Head of caudate nucleus (tissue), 42 donors: ENCODE measurements around the gene UMOD.
"Not testable (repeated sequence)": the region's sequence is repeated elsewhere in the genome, so short reads cannot be mapped to it uniquely, and the experiment has no call there.

Experiments
- DNase-seq, 42 donors: peaks; one replicate each; pipeline versions ENCODE4 v3.0.0 to v3.0.0-alpha.2; 2020 to 2021; ENCODE audit warnings: mixed read lengths in 7 of 42
- intact Hi-C: fragments of 100-400 bp; cut with DNase I; formaldehyde crosslinking; loops from one replicate; pipeline ENCODE4 v1.15.0; 2022

The UMOD gene

DNA sequence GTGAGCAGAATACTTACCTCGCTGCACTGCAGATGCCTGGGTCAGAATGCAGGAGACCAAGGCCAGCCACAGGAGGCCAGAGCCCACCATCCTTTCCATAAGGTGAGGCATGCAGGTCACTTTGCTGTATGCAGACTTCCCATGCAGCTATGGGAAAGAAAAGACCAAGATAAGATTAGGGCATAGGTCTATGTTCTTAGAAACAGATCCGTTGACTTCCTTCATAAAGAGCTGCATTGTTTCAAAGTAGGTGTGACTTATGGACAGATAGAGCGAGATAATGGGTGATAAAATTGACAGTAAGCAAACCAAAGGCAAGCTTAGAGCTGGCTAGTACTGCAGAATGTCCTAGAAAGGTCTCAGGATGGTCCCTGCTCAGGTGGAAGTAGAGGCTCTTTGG, 26.2 kb downstream of the UMOD start:
- intact Hi-C loops = no loop called here
- no peak for DNase-seq

DNA sequence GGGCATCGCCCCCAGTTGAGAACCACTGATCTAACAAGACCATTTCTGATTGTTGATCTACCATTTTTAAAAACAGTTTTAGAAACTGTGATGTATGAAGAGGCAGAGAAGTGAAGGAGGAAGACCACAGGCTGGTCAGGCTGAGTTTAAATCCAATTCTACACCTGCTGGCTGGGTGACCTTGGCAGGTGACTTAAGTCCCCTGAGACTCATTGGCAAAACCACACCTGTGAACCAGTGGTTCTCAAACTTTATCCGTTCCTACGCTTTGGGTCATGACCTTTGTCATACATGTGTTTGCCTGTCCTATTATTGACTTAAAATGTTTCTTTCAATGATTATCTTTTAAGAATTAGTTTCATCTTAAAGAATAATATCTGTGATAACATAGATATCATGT, 27.5 kb downstream of the UMOD start:
- DNase-seq = no peak
- intact Hi-C loops = no loop called here

DNA sequence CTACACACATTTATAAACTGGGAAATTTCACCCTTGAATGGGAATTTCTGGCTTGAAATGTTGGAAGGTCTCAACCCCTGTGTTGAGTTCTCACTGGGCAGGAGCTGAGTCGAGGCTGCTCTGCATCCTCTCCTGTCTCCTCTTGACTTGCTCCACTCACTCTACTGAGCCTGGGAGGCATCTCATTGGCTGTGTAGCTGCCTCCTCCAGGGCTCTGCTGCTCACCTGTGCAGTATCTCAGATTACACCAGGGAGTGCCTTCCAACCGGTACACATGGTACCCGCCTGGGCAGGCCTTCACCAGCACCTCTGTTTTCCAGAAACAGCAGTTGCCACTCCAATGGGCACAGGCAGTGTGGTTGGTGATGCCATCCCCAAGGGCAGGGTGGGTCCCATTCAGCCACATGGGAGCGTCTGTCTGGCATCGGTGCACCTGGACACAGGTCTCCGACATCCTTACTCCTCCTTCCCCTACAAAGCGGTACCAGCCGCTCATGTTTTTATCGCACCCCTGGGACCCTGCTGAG, 28.9 kb downstream of the UMOD start:
- DNase-seq = no peak
- intact Hi-C loops = no loop called here

DNA sequence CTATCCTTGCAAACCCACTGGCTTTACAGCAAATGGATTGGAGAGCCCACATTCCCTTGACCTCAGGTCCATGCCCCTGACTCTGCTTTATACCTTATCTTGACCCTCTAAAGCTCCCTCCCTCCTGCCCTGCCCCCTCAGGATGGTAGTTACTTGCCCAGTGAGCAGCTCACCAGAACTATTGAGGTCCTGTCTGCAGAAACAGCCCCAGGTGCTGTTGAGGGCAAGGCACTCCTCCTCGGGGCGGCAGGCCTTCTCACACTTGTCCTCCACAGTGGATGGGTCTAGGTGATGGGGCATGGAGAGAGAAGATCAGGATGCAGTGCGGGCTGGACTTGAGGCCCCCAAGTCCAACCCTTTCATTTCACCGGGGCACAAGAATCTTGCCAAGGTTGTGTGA, 29.8 kb downstream of the UMOD start:
- intact Hi-C loops = no loop called here
- no peak for DNase-seq

DNA sequence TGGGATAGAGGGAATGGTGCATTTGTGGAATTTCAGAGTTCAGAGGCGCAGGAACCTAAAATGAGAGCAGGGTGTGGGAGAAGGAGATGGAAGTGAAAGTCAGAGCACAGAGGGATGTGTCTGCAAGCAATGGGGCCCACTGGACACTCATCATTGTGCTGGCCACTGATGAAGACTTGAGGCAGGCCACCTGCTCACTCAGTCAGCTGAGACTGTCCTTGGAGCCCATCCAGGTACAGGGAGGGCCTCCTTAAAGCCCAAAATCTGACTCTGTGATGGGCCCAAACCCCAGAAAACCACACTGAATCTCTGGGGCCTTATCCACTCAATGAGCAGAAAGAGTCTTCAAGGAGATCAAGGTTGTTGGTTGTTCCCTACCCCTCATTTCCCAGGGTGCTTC, 30.8 kb downstream of the UMOD start:
- intact Hi-C loops = no loop called here
- no peak for DNase-seq

DNA sequence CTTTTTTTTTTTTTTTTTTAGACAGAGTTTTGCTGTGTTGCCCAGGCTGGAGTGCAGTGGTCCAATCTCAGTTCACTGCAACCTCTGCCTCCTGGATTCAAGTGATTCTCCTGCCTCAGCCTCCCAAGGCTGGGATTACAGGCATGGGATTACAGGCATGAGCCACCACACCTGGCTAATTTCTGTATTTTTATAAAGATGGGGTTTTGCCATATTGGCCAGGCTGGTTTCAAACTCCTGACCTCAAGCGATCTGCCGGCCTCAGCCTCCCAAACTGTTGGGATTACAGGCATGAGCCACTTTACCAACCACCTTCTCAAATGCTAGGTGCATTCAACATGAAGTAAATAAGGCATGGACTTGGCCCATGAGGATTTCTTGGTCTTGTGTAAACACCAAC, 31.5 kb downstream of the UMOD start:
- DNase-seq, intact Hi-C loops: not testable (repeated sequence)

DNA sequence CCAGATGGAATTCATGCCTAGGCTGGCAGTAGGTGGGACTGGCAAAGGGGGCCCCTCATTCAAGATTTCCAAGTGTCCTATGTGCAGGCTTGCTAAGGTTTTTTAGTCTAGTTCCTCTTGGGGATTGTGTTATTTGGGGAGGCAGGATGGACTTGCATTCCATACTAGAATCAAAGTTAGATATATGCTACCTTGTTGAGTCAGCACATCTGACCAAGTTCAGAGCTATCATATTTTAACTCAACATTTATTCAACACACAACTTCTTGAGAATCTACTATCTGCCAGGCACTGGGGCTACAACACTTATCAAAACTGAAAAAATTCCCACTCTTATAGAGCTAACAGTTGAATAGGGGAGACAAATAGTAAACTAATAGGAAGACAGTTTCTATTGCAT, 31.9 kb downstream of the UMOD start:
- intact Hi-C loops = no loop called here
- no peak for DNase-seq

DNA sequence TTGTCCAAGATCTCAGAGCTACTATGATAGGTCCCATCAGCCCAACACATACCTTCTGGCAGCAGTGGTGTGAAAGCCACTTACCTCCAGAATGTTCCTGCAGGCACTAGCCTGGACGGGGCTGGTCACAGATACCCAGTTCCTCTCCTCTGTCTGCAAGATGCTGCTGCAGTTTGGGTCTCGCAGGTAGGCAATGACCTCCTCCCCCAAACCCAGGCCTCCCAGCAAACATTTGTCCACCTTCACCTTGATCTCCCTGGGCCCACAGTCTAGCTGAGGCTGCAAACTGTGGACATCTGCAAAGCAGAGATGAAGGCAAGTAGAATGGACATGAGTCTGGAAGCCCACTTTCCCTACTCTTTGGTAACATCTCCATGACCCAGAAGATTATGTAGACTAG, 32.3 kb downstream of the UMOD start:
- no peak for DNase-seq
- intact Hi-C loops = no loop called here

DNA sequence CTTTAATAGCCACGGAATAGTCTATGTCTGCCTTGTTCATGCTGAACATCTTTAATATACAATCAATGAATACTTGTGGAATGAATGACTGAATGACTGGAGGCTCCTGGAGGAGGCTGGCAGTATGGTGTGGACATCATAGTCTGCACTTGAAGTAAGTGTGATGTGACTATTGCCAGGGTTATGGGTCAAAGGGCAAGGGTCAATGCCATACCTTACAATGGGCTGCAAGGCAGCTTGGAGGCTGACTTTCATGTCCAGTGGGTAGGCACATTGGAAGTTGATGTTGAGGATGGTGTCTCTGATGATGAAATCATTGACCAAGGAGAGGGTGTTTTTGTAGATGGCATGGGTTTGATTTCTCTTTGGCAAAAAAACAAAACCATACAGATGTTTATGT, 33.1 kb downstream of the UMOD start:
- no peak for DNase-seq
- intact Hi-C loops = no loop called here

DNA sequence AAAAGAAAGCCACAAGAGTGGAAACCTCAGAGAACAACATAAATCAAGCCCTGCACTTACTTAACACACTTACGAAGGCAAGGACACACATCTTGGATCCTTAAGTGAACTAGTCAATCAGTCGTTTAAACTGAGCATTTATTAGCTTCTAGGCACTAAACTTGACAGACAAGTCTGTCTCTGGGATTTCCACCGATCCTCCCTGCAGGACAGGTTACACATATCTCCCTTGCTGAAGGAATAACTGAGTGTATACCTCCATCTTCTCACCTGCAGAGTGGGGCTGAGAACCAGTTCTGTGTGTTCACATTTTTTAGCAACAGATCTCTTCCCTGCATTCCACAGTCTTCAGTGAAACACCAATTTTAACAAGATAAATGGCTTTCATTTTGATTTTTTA, 34.1 kb downstream of the UMOD start:
- DNase-seq = no peak
- intact Hi-C loops = no loop called here

DNA sequence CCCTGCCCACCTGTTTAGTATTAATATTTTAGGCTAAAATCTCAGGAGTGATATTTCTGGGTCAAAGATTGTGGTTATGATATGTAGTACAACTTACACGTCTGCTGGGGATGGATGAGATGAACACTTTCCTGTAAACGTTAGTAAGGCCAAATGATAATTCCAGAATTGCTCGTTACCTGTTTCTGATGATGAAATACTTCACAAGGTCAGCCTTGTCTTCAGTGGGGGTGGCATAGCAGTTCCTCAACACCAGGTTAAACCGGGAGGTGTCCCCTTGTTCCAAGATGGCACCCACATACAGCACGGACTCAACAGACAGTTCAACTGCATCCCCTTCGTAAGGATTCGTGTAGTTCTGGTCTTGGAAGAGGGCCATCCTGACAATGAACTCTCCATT, 34.5 kb downstream of the UMOD start:
- no peak for DNase-seq
- intact Hi-C loops = no loop called here

DNA sequence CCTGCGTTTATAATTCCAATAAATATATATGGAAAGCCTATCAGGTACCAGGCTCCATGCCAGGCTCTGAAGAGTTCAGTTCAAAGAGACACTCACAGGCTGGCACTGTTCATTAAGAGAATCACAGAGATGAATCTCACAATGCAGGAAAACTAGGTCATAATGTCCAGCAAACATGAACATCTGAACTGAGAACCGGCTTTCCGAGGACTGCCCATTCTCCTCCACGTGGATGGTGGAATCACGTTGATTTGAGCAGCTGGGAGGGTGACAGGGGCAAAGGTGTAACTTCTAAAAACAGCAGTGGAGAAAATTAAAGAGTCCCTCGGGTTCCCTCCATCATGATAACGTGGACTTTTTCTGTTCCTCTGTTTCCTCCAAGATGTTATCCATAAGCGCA, 35.4 kb downstream of the UMOD start:
- no peak for DNase-seq
- intact Hi-C loops = no loop called here

DNA sequence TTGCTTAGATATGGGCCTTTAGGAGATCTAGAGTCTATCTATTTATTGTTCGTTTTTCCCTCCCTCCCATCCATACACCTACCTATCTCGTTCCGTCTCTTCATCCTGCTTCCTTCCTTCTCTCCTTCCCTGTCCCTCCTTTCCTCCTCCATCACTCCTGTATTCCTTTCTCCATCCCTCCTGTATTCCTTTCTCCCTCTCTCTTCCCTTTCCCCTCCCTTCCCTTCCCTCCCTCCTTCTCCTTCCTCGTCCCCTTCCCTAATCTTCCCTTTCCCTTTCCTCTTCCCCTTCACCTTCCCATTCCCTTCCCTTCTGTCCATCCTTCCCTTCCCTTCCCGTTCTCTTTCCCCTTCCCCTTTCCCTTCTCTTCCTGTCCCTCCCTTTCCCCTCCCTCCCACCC, 35.8 kb downstream of the UMOD start:
- intact Hi-C loops = no loop called here
- no peak for DNase-seq

DNA sequence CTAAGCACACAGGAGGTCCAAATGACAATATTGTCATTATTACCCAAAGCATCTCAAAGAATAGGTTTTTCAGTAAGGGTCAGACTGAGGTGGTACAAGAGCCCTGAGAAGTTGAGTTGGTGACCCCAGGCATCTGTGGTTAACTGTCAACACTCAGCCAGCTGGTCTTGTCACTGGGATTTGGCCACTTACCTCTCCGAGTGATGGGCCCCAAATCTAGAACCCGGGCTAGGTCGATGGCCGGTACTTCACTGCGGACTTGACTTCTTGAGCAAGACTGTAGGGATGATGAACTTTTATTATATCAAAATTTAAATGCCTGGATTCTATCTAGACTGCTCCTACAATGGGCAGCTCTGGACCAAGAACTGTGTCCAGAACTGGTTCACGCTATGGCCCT, 36.8 kb downstream of the UMOD start:
- intact Hi-C loops = no loop called here
- no peak for DNase-seq

DNA sequence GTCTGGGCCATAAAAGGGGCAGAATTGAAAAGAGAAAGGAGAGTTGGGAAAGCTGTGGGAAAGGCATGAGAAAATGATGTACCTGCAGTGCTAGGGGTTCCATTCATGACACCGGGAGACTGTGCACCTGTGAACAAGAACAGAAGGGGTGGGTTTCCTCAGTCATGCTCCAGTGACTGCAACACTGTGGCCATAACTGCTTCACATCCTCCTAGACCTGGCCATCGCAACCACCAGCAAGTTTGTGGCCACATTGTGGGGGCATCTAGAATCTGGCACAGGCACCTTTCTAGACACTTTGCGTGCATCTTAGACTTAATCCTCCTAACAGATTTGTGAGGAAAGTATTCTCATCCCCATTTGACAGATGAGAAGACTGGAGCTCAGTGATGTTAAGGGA, 37.9 kb downstream of the UMOD start:
- intact Hi-C loops = no loop called here
- no peak for DNase-seq

DNA sequence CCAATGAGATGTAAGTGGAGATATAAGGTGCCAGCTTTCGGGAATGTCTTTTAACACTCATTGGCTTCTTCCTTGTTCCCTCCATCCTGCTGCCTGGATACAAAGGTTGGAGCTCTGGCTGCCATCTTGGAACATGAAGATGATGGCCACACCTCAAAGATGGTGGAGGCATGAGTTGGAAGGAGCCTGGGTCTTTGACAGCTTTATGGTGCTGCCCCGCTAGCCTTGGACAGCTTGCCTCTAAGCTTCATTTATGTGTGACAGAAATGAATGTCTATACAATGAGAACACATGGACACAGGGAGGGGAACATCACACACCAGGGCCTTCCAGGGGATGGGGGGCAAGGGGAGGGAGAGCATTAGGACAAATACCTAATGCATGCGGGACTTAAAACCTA, 38.8 kb downstream of the UMOD start:
- intact Hi-C loops = no loop called here
- DNase-seq = no peak

DNA sequence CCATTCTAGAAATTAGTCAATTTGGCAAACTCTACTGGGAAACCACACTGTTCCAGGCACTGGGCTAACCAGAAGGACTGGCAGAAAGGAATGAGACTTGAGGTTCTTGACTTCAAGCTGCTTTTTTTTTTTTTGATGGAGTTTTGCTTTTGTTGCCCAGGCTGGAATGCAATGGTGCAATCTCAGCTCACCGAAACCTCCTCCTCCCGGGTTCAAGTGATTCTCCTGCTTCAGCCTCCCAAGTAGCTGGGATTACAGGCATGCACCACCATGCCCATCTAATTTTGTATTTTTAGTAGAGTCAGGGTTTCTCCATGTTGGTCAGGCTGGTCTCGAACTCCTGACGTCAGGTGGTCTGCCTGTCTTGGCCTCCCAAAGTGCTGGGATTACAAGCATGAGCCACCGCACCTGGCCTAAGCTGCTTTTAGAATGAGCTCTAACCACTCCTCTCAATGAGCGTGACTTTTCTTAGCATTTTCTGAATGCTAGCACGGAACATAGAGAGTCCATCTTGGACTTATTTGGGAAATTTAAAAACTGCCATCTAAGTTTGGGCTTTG, 39.9 kb downstream of the UMOD start:
- intact Hi-C loops, DNase-seq: not testable (repeated sequence)

DNA sequence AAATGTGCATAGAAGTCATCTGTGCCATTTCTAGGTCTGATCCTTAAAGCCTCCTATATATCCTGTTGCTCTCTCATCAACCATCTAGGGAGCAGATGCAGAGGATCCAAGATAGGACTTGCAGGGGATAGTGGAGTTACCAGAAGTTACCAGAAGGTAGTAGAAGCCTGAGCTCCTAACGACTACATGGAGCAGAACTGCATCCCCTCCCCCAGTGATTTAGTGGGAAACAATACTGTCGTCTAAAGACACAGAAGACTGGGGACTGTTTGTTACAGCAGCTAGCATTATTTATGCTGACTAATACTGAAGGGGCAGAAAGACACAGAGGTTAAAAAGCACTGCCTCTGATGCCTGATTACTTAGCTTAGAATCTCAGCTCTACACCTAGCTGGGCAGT, 41.0 kb downstream of the UMOD start:
- DNase-seq = no peak
- intact Hi-C loops = no loop called here

DNA sequence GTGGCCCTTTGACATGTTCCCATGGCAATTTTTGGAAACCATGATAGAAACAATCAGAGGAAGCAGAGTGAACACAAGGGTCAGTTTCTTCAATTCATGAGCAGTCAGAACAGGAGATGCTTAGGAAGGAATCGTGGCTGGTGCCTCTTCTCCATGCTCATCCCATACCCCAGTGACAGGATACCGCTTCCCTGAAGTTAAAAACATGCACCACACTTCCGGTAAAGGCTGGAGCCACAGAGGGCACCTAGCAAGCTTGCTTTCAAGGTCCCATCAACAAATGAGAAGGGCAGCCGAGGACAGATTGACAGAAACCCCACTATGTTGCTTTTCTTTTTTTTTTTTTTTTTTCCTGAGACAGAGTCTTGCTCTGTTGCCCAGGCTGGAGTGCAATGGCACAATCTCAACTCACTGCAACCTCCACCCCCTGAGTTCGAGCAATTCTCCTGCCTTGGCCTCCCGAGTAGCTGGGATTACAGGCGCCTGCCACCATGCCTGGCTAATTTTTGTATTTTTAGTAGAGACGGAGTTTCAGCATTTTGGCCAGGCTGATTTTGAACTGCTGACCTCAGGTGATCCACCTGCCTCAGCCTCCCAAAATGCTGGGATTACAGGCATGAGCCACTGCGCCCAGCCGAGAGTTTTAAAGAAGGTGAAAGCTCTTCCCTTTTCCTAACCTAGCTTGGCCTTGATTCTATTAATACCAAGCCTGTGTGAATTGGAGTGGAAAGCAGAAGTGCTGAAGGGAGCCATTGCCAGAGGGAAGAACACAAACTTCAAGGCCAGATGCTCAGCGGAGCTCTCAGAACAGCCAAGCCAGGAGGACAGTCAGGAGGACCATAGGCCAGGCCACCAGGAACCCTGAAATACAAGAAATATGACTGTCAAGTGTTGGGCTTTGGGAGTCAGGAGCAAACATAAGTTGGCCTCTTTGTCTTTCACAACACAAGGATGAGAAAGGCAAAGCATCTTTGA, 41.8 kb downstream of the UMOD start:
- DNase-seq = no peak
- intact Hi-C loops = no loop called here

DNA sequence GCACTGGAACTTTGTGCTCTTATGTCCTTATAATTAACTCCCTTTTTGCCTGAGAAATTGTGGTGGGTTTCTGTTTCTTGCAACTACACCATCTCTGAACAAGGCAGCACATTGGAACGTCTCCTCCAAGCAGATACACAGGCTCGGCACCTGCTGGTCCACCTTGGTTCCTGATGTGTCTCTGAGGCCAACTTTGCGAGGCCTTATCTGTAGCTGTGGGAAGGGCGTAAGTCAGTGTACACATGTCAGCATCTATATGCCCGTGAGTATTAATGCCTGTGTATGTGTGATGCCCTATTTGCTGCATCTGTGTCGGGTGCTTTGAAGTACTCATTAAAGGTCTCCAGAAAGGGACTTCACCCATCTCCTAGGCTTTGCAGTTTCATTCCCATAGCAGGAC, 42.7 kb downstream of the UMOD start:
- intact Hi-C loops = loop anchor here (10.0 kb wide), 1 partner anchor 405 kb away; no protein-coding TSS in a partner anchor
- DNase-seq = no peak
